GM21717 (cell line): ENCODE results near the gene PFKM.
"Not testable (repeated sequence)": the region's sequence is repeated elsewhere in the genome, so short reads cannot be mapped to it uniquely, and the experiment has no call there.

Source experiments
- ATAC-seq: cut with Tn5 transposase; IDR thresholded peaks from one replicate; pipeline ENCODE4 v1.9.1; 2021; ENCODE audit warnings: mild to moderate bottlenecking, moderate library complexity; ENCODE audit not compliant: unreplicated experiment

Gene PFKM

DNA sequence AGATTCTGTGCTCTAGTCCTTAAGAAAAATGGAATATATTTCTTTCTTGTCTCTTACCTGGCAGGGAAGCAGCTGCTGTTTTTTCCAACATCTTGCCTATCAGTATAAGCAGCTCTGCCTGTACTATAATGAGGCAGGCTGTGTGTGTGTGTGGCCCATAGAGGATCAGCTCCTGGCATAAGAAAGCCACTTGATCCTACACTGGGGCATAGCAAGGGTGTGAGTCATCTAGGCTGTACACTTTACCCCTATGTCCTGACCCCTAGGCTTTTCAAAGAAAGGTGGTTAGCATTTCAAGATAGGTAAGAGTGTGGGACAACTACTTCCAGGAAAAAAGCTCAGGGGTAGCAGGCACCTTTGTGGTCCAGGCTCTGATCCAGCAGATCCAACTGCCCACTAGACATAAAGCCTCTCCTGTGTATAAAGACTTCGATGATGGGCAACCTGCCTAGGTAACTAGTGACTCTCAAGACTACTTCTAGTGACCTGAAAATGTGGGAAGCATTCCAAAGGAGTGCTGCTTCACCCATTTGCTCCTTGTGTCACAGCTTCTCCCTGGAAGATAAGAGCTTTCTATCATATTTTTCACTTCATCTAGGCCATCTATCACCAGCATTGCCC, 8.4 kb upstream of the PFKM start:
- no peak for ATAC-seq

GRCh38 chr12:48111312-48111693, 7.9 kb upstream of the PFKM start:
- not testable (repeated sequence) for ATAC-seq

- no peak for ATAC-seq
Observed at GRCh38 chr12:48115957-48116356, 3.2 kb upstream of the PFKM start.

GRCh38 chr12:48118284-48118871, 786 bp upstream of the PFKM start:
- no peak for ATAC-seq

- no peak for ATAC-seq
Observed at GRCh38 chr12:48119834-48120195, 651 bp downstream of the PFKM start.

DNA sequence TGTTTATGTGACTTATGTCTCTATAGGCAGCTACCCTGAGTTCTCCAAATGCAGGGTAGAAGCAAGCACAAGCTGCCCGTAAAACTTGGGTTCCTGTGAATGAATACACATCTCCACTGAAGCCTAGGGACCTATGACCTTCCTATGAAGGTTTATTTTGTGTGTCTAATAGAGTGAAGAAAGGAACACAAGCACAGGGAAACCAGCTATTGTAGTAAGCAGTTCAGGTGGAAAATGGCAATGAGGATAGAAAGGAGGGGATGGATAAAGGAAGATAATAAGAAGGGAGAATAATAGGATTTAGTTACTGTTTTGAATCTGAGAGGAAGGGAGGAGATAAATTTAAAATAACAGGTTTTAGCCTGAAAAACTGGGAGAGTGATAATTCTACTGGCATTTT, 2.4 kb downstream of the PFKM start:
- ATAC-seq = no peak

DNA sequence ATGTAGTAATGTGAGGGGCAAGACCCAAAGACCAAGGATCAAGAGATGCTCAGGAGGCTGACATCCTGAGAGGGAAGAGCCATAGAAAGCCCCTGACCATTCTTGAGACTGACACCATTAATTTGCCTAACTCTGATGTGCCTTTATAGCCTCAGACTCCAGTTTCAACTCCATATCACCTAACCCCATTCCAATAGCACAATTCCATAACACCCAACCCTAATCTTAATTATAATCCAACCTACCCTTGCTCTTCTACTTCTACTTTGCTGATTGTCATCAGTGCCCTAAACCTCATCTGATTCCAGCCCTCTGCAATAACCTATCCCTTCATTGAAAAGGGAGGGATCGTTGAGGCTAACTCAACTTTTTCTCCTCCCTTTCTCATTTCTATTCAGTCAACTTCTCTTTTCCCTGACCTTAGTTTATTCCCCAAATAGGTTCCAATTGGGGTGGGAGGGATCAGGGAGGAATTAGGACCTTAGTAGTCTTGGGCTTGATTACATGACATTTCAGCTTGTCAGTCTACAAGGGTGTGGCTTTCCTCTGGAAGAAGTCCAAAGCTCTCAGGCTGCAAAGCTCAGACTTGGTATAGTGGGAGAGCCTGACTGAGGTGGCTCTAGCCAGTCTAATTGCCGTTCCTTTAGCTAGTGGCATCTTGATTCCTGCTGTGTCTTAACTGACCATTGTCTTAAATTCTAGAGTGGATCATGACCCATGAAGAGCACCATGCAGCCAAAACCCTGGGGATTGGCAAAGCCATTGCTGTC, 3.1 kb downstream of the PFKM start:
- no peak for ATAC-seq

GRCh38 chr12:48123169-48123568, 4.0 kb downstream of the PFKM start:
- no peak for ATAC-seq

DNA sequence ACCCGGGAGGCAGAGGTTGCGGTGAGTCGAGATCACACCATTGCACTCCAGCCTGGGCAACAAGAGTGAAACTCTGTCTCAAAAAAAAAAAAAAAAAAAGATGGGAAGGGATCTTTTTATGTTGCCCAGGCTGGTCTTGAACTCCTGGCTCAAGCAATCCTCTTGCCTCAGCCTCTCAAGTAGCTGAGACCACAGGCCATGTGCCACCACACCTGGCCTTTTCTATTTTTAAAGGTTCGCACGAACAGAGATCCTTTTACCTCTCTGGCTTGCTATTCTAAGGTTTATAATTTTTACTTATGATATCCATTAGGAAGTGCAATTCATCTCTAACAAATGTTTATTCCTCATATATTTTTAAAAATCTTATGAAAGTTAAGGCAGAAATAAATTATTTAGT, 6.4 kb downstream of the PFKM start:
- ATAC-seq = not testable (repeated sequence)

GRCh38 chr12:48125985-48126384, 6.8 kb downstream of the PFKM start:
- no peak for ATAC-seq

DNA sequence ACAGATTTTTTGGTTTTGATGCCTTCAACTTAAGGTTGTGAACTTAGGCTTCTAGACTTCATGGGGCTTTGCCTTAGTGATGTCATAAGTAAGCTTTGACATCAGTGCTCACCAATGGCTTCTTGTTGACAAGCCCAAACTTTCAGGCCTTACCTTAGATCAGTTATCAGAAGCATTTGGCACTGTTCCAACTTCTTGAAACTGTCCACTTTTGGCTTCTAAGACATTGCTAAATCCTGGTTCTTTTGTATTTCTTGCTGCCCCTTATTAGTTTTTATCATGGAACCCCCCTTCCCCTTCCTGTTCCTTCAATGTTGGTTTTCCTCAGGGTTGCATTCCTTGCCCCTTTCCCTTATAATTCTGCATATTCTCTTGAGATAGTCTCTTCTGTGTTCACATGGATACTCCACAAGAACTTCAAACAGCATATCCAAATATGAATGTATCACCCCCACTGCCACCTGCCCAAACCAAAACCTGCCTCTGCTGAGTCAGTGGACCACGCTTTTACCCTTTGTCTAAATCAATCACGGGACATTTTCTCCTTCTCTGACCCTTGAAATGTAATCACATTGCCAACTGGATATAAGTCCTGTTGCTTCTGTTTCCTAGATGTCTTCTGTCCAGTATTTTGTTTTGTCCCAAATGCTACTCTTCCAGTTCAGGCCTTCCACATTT, 7.9 kb downstream of the PFKM start:
- ATAC-seq = no peak

- ATAC-seq = no peak
Observed at GRCh38 chr12:48128800-48129199, 9.6 kb downstream of the PFKM start.

DNA sequence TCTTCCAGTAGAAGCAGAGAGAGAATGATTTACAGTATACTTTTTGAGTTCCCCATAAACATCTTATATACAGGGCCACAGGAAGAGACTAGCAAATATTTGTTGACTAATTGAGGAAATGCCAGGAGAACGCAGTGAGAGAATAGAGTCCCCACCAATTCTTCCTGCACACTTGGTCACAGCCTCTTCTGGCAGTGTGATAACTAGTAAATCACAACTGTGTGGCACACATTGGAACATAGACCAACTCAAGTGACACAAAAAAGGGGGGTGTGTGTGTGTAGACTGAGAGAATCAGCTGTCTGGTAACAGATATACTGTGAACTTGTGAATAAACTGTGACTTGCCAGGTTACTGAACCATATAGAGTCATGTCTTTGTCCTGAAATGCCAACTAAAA, 10.2 kb downstream of the PFKM start:
- ATAC-seq = no peak

DNA sequence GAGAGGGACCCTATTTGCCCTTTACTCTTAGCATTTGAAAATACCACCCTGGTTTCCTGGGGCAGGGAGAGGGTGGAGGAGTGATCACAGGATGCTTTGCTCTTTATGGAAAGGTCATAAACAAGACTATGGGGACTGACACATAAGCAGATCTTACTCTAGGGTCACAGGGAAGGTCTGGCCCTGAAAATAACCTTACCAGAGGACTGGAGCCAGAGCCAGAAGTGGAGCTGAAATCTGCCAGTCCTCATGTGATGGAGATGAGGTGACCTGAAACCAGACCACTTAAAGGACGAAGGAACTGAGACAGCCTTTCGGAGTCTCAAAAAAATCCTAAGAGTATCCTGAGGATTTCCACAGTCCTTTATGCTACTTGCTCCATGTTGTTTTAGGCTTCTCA, 12.4 kb downstream of the PFKM start:
- ATAC-seq = no peak

DNA sequence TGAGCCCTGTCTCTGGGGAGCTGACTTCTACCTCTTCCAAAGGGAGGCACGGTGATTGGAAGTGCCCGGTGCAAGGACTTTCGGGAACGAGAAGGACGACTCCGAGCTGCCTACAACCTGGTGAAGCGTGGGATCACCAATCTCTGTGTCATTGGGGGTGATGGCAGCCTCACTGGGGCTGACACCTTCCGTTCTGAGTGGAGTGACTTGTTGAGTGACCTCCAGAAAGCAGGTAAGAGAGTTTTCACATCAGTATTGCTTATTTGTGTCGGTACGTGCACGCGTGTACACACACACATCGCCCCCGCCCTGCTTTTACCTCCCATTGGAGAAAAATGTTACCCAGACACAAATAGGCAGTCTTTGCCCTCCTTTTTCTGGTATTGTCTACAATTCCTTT, 13.7 kb downstream of the PFKM start:
- no peak for ATAC-seq

- ATAC-seq = no peak
Observed at GRCh38 chr12:48135027-48135426, 15.9 kb downstream of the PFKM start.

DNA sequence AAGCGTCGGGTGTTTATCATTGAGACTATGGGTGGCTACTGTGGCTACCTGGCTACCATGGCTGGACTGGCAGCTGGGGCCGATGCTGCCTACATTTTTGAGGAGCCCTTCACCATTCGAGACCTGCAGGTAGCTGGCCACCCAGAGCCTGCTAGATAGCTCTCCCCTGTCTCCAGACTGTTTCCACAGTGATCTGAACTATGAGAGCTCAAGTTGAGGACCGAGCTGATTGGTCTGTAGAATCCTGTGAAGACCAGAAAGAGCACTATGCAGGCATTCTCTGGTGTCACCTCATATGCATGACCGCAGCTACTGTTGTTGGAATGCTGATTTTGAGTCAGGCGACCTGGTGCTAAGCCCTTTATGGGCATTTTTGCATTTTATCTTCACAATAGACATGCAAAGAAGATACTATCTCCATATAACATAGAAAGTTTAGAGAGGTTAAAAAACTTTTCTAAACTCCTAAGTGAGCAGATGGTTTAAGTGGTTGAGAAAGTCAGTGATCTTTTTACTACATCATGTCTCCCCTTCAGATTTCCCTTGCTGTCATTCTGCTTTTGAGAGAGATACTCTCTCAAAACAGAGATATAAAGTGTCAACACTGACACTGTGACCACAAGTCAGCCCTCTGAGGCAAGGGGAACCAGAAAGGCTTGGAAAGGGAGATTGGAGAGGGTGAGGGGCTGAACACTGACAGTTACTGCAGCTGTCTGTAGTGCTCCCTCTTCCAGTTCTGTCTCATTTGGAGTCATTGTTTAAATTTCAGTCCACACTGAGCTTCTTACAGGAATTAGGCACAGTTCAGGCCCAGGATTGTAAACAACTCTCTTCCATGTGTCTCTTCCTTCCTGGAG, 23.9 kb downstream of the PFKM start:
- no peak for ATAC-seq

GRCh38 chr12:48143898-48144297, 24.7 kb downstream of the PFKM start:
- no peak for ATAC-seq

GRCh38 chr12:48145981-48146380, 26.8 kb downstream of the PFKM start:
- no peak for ATAC-seq

DNA sequence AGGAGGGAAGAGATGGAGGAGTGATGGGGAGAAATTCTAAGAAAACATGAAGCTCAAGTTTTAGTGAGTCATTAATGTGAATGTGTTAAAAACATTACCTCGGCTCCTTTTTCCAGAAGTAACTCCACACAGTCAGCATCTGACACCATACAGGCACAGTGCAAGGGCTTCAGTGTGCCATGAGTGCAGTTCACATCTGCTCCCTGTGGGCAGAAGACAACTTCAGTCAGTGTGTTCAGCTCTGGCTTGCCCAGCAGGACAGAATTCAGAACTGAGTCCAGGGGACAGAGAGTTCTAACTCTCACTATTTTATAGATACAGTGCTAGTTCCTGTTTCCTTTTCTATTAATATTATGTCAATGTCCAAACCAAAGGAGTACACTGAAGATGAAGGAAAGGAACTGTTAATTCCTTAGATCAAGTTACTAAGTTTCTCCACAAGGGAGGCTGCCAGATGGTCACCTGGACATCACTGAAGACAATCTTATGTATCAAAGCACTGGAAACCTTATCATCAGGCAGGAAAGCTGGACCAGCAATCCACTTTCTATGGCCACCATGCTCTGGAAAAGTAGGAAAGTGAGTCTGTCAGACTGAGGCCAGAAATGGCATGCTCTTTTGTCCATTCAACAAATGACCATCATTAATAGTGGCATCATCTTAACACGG, 32.1 kb downstream of the PFKM start:
- ATAC-seq = no peak
